Fibroblast of pulmonary artery (primary cell): Measurements from ENCODE around the gene TMEM158.

Experiments used
- DNase-seq: peaks from one replicate; pipeline ENCODE4 v3.0.0-alpha.2; 2010; ENCODE audit warnings: low read depth
- H3K4me3 ChIP-seq: replicated peaks from 2 replicates; pipeline ENCODE4 v1.5.1; 2011; ENCODE audit warnings: low read depth, mild to moderate bottlenecking, control low read depth, low read length, moderate library complexity
- CTCF ChIP-seq: IDR thresholded peaks from 2 replicates; pipeline ENCODE4 v1.5.1; 2011; ENCODE audit warnings: mild to moderate bottlenecking, control low read depth, low read length, inconsistent platforms; ENCODE audit errors: missing control alignments

TMEM158 gene

GRCh38 chr3:45212095-45212468 lies 14.0 kb downstream of the TMEM158 start:
- no peak for DNase-seq
- H3K4me3 ChIP-seq = no peak overlapping the region
- no peak for TF ChIP-seq CTCF

GRCh38 chr3:45211466-45212094 lies 14.5 kb downstream of the TMEM158 start:
- TF ChIP-seq CTCF = no peak
- peak; percentile 11 for DNase-seq
- H3K4me3 ChIP-seq = no peak overlapping the region

- peak; percentile 94 for TF ChIP-seq CTCF
- peak; percentile 87 for DNase-seq
- no peak overlapping the region for H3K4me3 ChIP-seq
Measured at GRCh38 chr3:45210308-45211041, 15.6 kb downstream of the TMEM158 start.

- DNase-seq = no peak
- no peak for TF ChIP-seq CTCF
- H3K4me3 ChIP-seq = no peak overlapping the region
Measured at GRCh38 chr3:45209526-45209925, 16.6 kb downstream of the TMEM158 start.

- H3K4me3 ChIP-seq = no peak overlapping the region
- DNase-seq = no peak
- TF ChIP-seq CTCF = no peak
Measured at GRCh38 chr3:45208586-45208985, 17.5 kb downstream of the TMEM158 start.

GRCh38 chr3:45207446-45207845 lies 18.6 kb downstream of the TMEM158 start:
- H3K4me3 ChIP-seq = no peak overlapping the region
- DNase-seq = no peak
- TF ChIP-seq CTCF = no peak

- peak; percentile 40 for DNase-seq
- no peak for TF ChIP-seq CTCF
- H3K4me3 ChIP-seq = no peak overlapping the region
Measured at GRCh38 chr3:45205126-45205525, 21.0 kb downstream of the TMEM158 start.
